NK-92 (cell line): ENCODE results near the gene PYURF.
"Not testable (repeated sequence)": the region's sequence is repeated elsewhere in the genome, so short reads cannot be mapped to it uniquely, and the experiment has no call there.

ENCODE experiments used
- DNase-seq: peaks from one replicate; lab custom pipeline; 2025; ENCODE audit not compliant: unreplicated experiment; lab: John Stamatoyannopoulos, UW

Gene PYURF

GRCh38 chr4:88523325-88524129 is at the start of gene PYURF:
TSS of gene PYURF (minus strand) at chr4:88523776. CDS start at chr4:88523700, 76 bp downstream.
- DNase-seq, result no peak

- DNase-seq, result no peak
These were observed 46.4 kb upstream of the PYURF start for GRCh38 chr4:88570001-88570400.

GRCh38 chr4:88567591-88567990 is 44.0 kb upstream of the PYURF start:
- no peak for DNase-seq

- no peak for DNase-seq
These were observed 26.2 kb upstream of the PYURF start for GRCh38 chr4:88549815-88550214.

GRCh38 chr4:88539322-88540068 is 15.9 kb upstream of the PYURF start:
- DNase-seq, result not testable (repeated sequence)

- DNase-seq, result no peak
These were observed 14.1 kb upstream of the PYURF start for GRCh38 chr4:88537709-88538108.

- DNase-seq, result no peak
These were observed 11.6 kb upstream of the PYURF start for GRCh38 chr4:88535090-88535755.

- DNase-seq, result no peak
These were observed 10.6 kb upstream of the PYURF start for GRCh38 chr4:88533937-88534750.

- DNase-seq, result no peak
These were observed 9.7 kb upstream of the PYURF start for GRCh38 chr4:88533088-88533790.

- no peak for DNase-seq
These were observed 8.0 kb upstream of the PYURF start for GRCh38 chr4:88531549-88531948.

- DNase-seq, result no peak
These were observed 5.3 kb upstream of the PYURF start for GRCh38 chr4:88528861-88529260.

GRCh38 chr4:88527787-88528186 is 4.2 kb upstream of the PYURF start:
- no peak for DNase-seq

- no peak for DNase-seq
These were observed 2.7 kb upstream of the PYURF start for GRCh38 chr4:88526221-88526815.

- DNase-seq, result no peak
These were observed 595 bp upstream of the PYURF start for GRCh38 chr4:88524171-88524570.

- DNase-seq, result no peak
These were observed 763 bp downstream of the PYURF start for GRCh38 chr4:88522702-88523324.

GRCh38 chr4:88518911-88519310 is 4.7 kb downstream of the PYURF start:
- DNase-seq, result no peak

- no peak for DNase-seq
These were observed 5.8 kb downstream of the PYURF start for GRCh38 chr4:88517825-88518224.

- no peak for DNase-seq
These were observed 6.8 kb downstream of the PYURF start for GRCh38 chr4:88516746-88517145.
